ENCODE data around the gene ZMYND10. TPM values are rescaled to one million over a fixed set of nuclear protein-coding genes. Genes with fewer than 3 reads are reported as not detected.

ZMYND10 gene
- total RNA-seq, 1 donor from 2014 or later, result 0.92 TPM

- no peak for DNase-seq (ENCODE audit: low read depth)
- H3K4me3 ChIP-seq (ENCODE audit: low read depth, low read length), result no peak overlapping the region
- TF ChIP-seq, protein P1, sequence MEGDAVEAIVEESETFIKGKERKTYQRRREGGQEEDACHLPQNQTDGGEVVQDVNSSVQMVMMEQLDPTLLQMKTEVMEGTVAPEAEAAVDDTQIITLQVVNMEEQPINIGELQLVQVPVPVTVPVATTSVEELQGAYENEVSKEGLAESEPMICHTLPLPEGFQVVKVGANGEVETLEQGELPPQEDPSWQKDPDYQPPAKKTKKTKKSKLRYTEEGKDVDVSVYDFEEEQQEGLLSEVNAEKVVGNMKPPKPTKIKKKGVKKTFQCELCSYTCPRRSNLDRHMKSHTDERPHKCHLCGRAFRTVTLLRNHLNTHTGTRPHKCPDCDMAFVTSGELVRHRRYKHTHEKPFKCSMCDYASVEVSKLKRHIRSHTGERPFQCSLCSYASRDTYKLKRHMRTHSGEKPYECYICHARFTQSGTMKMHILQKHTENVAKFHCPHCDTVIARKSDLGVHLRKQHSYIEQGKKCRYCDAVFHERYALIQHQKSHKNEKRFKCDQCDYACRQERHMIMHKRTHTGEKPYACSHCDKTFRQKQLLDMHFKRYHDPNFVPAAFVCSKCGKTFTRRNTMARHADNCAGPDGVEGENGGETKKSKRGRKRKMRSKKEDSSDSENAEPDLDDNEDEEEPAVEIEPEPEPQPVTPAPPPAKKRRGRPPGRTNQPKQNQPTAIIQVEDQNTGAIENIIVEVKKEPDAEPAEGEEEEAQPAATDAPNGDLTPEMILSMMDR (conservative IDR thresholded peaks at IDR 0.05; ENCODE audit: low read depth, low read length), result no peak
These were observed 50.8 kb downstream of the ZMYND10 start for GRCh38 chr3:50294492-50295403.

GRCh38 chr3:50294089-50294488, 51.4 kb downstream of the ZMYND10 start:
- H3K4me3 ChIP-seq (ENCODE audit: low read depth, low read length), result no peak overlapping the region
- TF ChIP-seq, protein P1 (conservative IDR thresholded peaks at IDR 0.05; ENCODE audit: low read depth, low read length), result no peak
- DNase-seq (ENCODE audit: low read depth), result no peak

GRCh38 chr3:50293079-50293801, 52.3 kb downstream of the ZMYND10 start:
- no peak for DNase-seq (ENCODE audit: low read depth)
- TF ChIP-seq, protein P1 (conservative IDR thresholded peaks at IDR 0.05; ENCODE audit: low read depth, low read length), result no peak
- H3K4me3 ChIP-seq (ENCODE audit: low read depth, low read length), result peak overlapping the region; percentile 92

DNA sequence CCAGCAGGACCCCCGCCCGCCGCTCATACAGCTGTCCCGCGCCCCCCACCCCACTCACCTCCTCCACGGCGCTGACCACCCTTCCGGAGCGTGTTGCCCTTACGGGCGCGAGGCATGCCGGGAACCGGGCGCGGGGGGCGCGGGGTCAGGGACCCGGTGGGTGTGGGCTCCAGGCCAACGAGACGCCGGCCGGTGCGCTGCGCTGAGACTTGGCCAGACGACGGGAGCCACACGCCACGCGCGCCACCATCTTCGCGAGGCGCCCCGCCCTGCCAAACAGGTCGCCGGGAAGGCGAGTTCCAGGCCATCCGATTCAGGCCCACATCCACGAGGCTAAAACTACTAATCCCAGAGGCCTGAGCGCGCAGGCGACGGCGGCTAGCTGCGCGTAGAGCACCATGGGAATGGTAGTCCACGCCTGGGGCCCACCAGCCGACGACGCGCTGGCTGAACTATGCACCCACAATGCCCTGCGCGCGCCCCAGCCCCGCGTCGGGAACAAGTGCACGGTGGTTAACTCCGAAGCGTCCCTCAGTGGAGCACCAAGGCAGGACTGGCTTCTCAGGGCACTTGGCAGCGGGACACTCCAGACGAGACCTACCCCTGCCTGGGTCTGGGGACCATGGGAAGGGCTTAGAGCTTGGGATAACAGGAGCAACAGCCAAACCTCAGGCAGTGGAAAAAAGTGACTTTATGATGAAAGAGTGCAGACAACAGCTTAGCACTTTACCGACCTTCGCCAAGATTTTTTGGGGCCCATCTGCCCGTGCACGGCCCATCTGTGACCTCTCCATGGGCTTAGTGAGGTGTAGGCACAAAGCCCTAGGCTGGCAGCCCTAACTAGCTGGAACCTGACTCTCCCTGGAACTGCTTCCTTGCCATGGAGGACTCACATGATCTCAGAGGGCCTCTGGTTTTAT, 53.1 kb downstream of the ZMYND10 start, which contains the start of gene IFRD2:
Gene IFRD2 (minus strand): TSS at position 271 of the 920 bp plus-strand sequence. CDS start 155 bp downstream, at position 116.
- DNase-seq (ENCODE audit: low read depth), result peak; percentile 77
- TF ChIP-seq, protein P1 (conservative IDR thresholded peaks at IDR 0.05; ENCODE audit: low read depth, low read length), result no peak
- peak within 1 kb of the TSS; percentile 92 for H3K4me3 ChIP-seq (ENCODE audit: low read depth, low read length)

Other genes starting within 250 kb of the ZMYND10 start
- gene SEMA3F, start 190.4 kb downstream of the ZMYND10 start, total RNA-seq, result 36.0 and 58.6 TPM in 2 replicates
- gene GNAT1, start 154.1 kb downstream of the ZMYND10 start, total RNA-seq, result not detected in 2 replicates
- gene SLC38A3, start 140.5 kb downstream of the ZMYND10 start, total RNA-seq, result not detected in 2 replicates
- gene GNAI2, start 109.5 kb downstream of the ZMYND10 start, total RNA-seq, result 263 and 264 TPM in 2 replicates
- gene SEMA3B, start 76.6 kb downstream of the ZMYND10 start, total RNA-seq, result 4.6 and 29.5 TPM in 2 replicates
- gene LSMEM2, start 66.6 kb downstream of the ZMYND10 start, total RNA-seq, result not detected in 2 replicates
- 76.6 and 165 TPM in 2 replicates for gene IFRD2, start 53.3 kb downstream of the ZMYND10 start, total RNA-seq
- gene HYAL3, start 46.3 kb downstream of the ZMYND10 start, total RNA-seq, result 7.8 and 8.8 TPM in 2 replicates
- 8.5 and 19.4 TPM in 2 replicates for gene NAA80, start 46.3 kb downstream of the ZMYND10 start, total RNA-seq
- gene HYAL1, start 42.2 kb downstream of the ZMYND10 start, total RNA-seq, result 1.3 and 2.2 TPM in 2 replicates
- 123 and 145 TPM in 2 replicates for gene HYAL2, start 23.0 kb downstream of the ZMYND10 start, total RNA-seq
- gene TUSC2, start 17.5 kb downstream of the ZMYND10 start, total RNA-seq, result 39.8 and 46.6 TPM in 2 replicates
- gene RASSF1, start 4.9 kb downstream of the ZMYND10 start, total RNA-seq, result 27.0 and 31.5 TPM in 2 replicates
- 24.6 and 27.3 TPM in 2 replicates for gene NPRL2, start 5.0 kb upstream of the ZMYND10 start, total RNA-seq
- 33.6 and 38.5 TPM in 2 replicates for gene CYB561D2, start 5.1 kb upstream of the ZMYND10 start, total RNA-seq
- gene TMEM115, start 13.8 kb upstream of the ZMYND10 start, total RNA-seq, result 54.6 and 56.0 TPM in 2 replicates
- 0.14 TPM in 1 of 2 replicates, not detected in the other for gene CACNA2D2, start 157.9 kb upstream of the ZMYND10 start, total RNA-seq
- 4.3 and 8.9 TPM in 2 replicates for gene C3orf18, start 222.0 kb upstream of the ZMYND10 start, total RNA-seq
- gene HEMK1, start 223.8 kb upstream of the ZMYND10 start, total RNA-seq, result 11.3 and 13.7 TPM in 2 replicates

All from epithelial cell of proximal tubule (primary cell).